CD4-positive, alpha-beta T cell (primary cell): ENCODE measurements around the gene LMBRD1. TPM values are rescaled to one million over a fixed set of nuclear protein-coding genes. Genes with fewer than 3 reads are reported as not detected.

ENCODE experiments used
- ATAC-seq: fragments of 200-7000 bp; cut with Tn5 transposase; one replicate; pipeline ENCODE4 v1.10.0; 2022; ENCODE audit warnings: mild to moderate bottlenecking; ENCODE audit not compliant: poor library complexity
- CTCF ChIA-PET: fragments of 350-600 bp; sonication (Branson Sonifier 250); formaldehyde crosslinking; loops from one replicate; lab custom pipeline; 2021; ENCODE audit warnings: antibody characterized with exemption, inconsistent platforms; lab: Charles Lee
- POLR2A ChIA-PET: fragments of 350-600 bp; sonication (Branson Sonifier 250); formaldehyde crosslinking; loops from one replicate; lab custom pipeline; 2021; ENCODE audit warnings: antibody characterized with exemption, inconsistent platforms; lab: Charles Lee
- DNase-seq, 14 experiments: peaks; one replicate each; pipeline ENCODE4 v3.0.0-alpha.2; 2013 to 2020; ENCODE audit warnings: mixed read lengths in 2 of 14
- H3K27ac ChIP-seq, 2 donors: one replicate each; pipeline versions ENCODE4 v1.5.1 to v1.7.0; 2013; ENCODE audit warnings: low read length in 2 of 2, low read depth in 1 of 2, mild to moderate bottlenecking in 1 of 2
- H3K27me3 ChIP-seq, 2 experiments: 1 replicate in 1 of 2; 2 replicates in 1 of 2; pipeline versions ENCODE4 v1.6.1 to v1.7.0; 2013; ENCODE audit warnings: low read length in 2 of 2, control low read depth in 1 of 2, mild to moderate bottlenecking in 1 of 2, moderate library complexity in 1 of 2; ENCODE audit not compliant: insufficient read depth in 2 of 2, control insufficient read depth in 1 of 2
- H3K36me3 ChIP-seq: one replicate; pipeline ENCODE4 v1.6.1; 2013; ENCODE audit warnings: low read length, control low read depth; ENCODE audit not compliant: insufficient read depth
- H3K4me1 ChIP-seq: one replicate; pipeline ENCODE4 v1.6.1; 2013; ENCODE audit warnings: low read length, control low read depth; ENCODE audit not compliant: insufficient read depth
- H3K4me3 ChIP-seq: one replicate; pipeline ENCODE4 v1.5.1; 2013; ENCODE audit warnings: mild to moderate bottlenecking, low read length, moderate library complexity
- H3K9me3 ChIP-seq, 2 experiments: 1 replicate in 1 of 2; 2 replicates in 1 of 2; pipeline versions ENCODE4 v1.6.1 to v1.7.0; 2013; ENCODE audit warnings: low read length in 2 of 2, mild to moderate bottlenecking in 2 of 2, control low read depth in 1 of 2, moderate library complexity in 1 of 2; ENCODE audit not compliant: control insufficient read depth in 1 of 2, insufficient read depth in 1 of 2
- H3K27ac Mint-ChIP-seq: one replicate; pipeline ENCODE4 v1.8.0; 2020; ENCODE audit warnings: mixed read lengths
- H3K27me3 Mint-ChIP-seq: one replicate; pipeline ENCODE4 v1.8.0; 2021; ENCODE audit warnings: mixed read lengths
- H3K36me3 Mint-ChIP-seq: one replicate; pipeline ENCODE4 v1.8.0; 2021; ENCODE audit warnings: low read depth, mixed read lengths
- H3K4me1 Mint-ChIP-seq: one replicate; pipeline ENCODE4 v1.8.0; 2021; ENCODE audit warnings: low read depth, mixed read lengths
- H3K4me3 Mint-ChIP-seq: one replicate; pipeline ENCODE4 v1.8.0; 2020; ENCODE audit warnings: mild to moderate bottlenecking, mixed read lengths
- H3K9me3 Mint-ChIP-seq: one replicate; pipeline ENCODE4 v1.8.0; 2020; ENCODE audit warnings: mixed read lengths
- intact Hi-C, 2 experiments: fragments of 100-400 bp; cut with DNase I in 1 of 2; cut with micrococcal nuclease in 1 of 2; formaldehyde crosslinking; loops; one replicate each; pipeline versions ENCODE4 v1.15.1 to v1.9.0; 2023 to 2025; cut with DNase I, micrococcal nuclease
- total RNA-seq, 174 experiments: library from RNA in 2 of 174; stranded (reverse) in 2 of 174; gene quantifications; one replicate each; pipeline ENCODE4 v1.2.3 and lab custom pipeline; 2021 to 2026
- TF ChIP-seq, protein P1 (sequence below): fragments of 200-600 bp; IDR thresholded peaks from one replicate; pipeline ENCODE4 v1.8.0; 2022; ENCODE audit warnings: antibody characterized with exemption, mild to moderate bottlenecking

The LMBRD1 gene
- total RNA-seq, 2 experiments from 2014 or later, result 40.3 to 42.0 TPM

GRCh38 chr6:69820018-69820417 is 23.2 kb upstream of the LMBRD1 start:
- TF ChIP-seq, protein P1, sequence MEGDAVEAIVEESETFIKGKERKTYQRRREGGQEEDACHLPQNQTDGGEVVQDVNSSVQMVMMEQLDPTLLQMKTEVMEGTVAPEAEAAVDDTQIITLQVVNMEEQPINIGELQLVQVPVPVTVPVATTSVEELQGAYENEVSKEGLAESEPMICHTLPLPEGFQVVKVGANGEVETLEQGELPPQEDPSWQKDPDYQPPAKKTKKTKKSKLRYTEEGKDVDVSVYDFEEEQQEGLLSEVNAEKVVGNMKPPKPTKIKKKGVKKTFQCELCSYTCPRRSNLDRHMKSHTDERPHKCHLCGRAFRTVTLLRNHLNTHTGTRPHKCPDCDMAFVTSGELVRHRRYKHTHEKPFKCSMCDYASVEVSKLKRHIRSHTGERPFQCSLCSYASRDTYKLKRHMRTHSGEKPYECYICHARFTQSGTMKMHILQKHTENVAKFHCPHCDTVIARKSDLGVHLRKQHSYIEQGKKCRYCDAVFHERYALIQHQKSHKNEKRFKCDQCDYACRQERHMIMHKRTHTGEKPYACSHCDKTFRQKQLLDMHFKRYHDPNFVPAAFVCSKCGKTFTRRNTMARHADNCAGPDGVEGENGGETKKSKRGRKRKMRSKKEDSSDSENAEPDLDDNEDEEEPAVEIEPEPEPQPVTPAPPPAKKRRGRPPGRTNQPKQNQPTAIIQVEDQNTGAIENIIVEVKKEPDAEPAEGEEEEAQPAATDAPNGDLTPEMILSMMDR, result no peak
- no peak overlapping the region for H3K27ac ChIP-seq
- peaks cover 23% of the 10 kb centered on the region for H3K4me1 Mint-ChIP-seq
- intact Hi-C loops, result no loop called here
- H3K9me3 ChIP-seq, result no peaks in the 10 kb centered on the region
- no peak overlapping the region for H3K4me3 Mint-ChIP-seq
- CTCF ChIA-PET, result interaction anchor here (1.3 kb wide), 1 partner anchor 17 kb away, joined by 3 read pairs; no protein-coding TSS in a partner anchor
- H3K4me3 ChIP-seq, result no peak overlapping the region
- no peaks in the 10 kb centered on the region for H3K27me3 ChIP-seq
- DNase-seq (no peak), ATAC-seq (no peak)
- H3K27ac Mint-ChIP-seq, result no peak overlapping the region
- peaks cover 11% of the 10 kb centered on the region for H3K4me1 ChIP-seq
- H3K9me3 Mint-ChIP-seq, result no peaks in the 10 kb centered on the region
- no peaks in the 10 kb centered on the region for H3K36me3 Mint-ChIP-seq
- H3K27me3 Mint-ChIP-seq, result no peaks in the 10 kb centered on the region
- POLR2A ChIA-PET, result no interaction called here
- no peaks in the 10 kb centered on the region for H3K36me3 ChIP-seq

DNA sequence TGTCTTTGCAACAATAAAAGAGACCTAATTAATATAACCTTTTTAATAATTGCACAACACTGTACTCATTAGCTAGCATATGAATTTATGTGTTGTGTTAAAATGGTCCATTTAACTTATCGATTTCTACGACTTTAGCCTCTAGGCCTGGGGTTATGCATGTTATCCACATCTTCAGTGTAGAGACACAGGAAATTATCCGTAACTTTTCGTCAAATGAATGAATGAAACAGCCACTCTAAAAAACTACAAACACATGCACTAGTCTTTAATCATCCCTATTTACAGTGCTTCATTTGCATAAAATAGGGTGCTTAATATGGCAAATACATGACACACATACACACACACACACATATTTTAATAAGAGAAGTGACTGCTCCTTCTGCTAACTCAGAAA is 22.3 kb upstream of the LMBRD1 start:
- TF ChIP-seq, protein P1, result no peak
- no peaks in the 10 kb centered on the region for H3K9me3 Mint-ChIP-seq
- POLR2A ChIA-PET, result interaction anchor here (0.6 to 1.2 kb wide), 2 partner anchors 20 to 22 kb away, joined by 3 to 5 read pairs; no protein-coding TSS in a partner anchor

DNA sequence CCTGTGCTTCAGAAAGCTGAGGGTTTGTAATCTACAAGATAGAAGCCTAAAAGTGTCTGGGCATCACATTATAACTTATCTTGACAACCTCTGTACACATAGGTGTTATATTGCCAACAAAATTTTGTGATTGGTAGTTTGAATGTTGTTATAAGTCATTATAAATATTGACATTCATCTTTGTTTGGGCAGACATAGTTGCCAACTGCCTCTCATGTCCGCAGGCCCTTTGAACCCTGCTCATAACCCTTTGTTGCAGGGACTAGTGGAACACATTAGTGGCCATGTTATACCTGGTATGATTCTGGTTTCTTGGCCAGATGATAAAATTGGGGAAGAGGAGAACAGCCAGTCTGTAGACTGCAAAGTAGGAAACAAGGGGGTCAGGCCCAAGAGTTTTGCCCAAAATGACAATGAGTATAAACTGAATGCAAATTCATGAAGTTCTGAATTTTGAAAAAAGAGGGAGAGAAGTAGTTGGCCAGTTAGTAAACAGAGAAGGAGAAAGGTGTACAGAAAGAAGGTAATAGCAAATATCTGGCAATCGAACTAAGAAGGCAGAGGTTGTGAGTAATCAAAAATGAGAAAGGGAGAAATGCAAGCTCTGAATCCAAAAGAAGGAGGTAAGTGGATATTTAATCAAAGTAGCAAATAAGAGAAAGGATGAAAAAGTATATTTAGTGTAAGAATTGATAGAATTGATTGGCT is 21.6 kb upstream of the LMBRD1 start:
- Histone ChIP-seq H3K27me3 (no peaks in the 10 kb centered on the region), H3K36me3 (no peaks in the 10 kb centered on the region), H3K9me3 (no peaks in the 10 kb centered on the region), H3K4me3 (no peak overlapping the region), H3K4me1 (peaks cover 19% of the 10 kb centered on the region), H3K27ac (no peak overlapping the region)
- H3K27me3 Mint-ChIP-seq, result no peaks in the 10 kb centered on the region
- no peak for ATAC-seq
- intact Hi-C loops, result no loop called here
- no peaks in the 10 kb centered on the region for H3K9me3 Mint-ChIP-seq
- H3K36me3 Mint-ChIP-seq, result no peaks in the 10 kb centered on the region
- CTCF ChIA-PET, result no interaction called here
- POLR2A ChIA-PET, result interaction anchor here (1.2 kb wide), 1 partner anchor 21 kb away, joined by 5 read pairs; no protein-coding TSS in a partner anchor
- DNase-seq, result no peak
- H3K27ac Mint-ChIP-seq, result no peak overlapping the region
- no peak overlapping the region for H3K4me3 Mint-ChIP-seq
- peaks cover 34% of the 10 kb centered on the region for H3K4me1 Mint-ChIP-seq
- TF ChIP-seq, protein P1, result no peak

More for the DNA sequence above, 22.3 kb upstream of the LMBRD1 start:
- Mint-ChIP-seq H3K36me3 (no peaks in the 10 kb centered on the region), H3K4me3 (no peak overlapping the region), H3K27me3 (no peaks in the 10 kb centered on the region), H3K27ac (no peak overlapping the region), H3K4me1 (peaks cover 28% of the 10 kb centered on the region)
- H3K9me3 ChIP-seq, result no peaks in the 10 kb centered on the region
- DNase-seq (no peak), ATAC-seq (no peak)
- H3K4me3 ChIP-seq, result no peak overlapping the region
- H3K4me1 ChIP-seq, result peaks cover 15% of the 10 kb centered on the region
- CTCF ChIA-PET, result no interaction called here
- H3K27ac ChIP-seq, result no peak overlapping the region
- no peaks in the 10 kb centered on the region for H3K36me3 ChIP-seq
- no peaks in the 10 kb centered on the region for H3K27me3 ChIP-seq
- intact Hi-C loops, result no loop called here
